ENCODE data around the gene MGAT4A. TPM values are rescaled to one million over a fixed set of nuclear protein-coding genes. Genes with fewer than 3 reads are reported as not detected.

Gene MGAT4A
- total and polyA plus RNA-seq, 2 of the 13 experiments (the other 11 are each of a cell fraction or from before 2014, with no cell fraction given): 47.2 to 90.9 TPM

GRCh38 chr2:98768384-98769113 is 37.6 kb upstream of the MGAT4A start:
- Histone ChIP-seq H3K36me3 (replicated peaks in 1 of 2; ENCODE audit: control insufficient read depth in 1 of 2, insufficient read depth in 2 of 2, low read length in 2 of 2) (no peaks in the 10 kb centered on the region), H2AFZ (ENCODE audit: low read length) (no peak overlapping the region), H4K20me1 (ENCODE audit: insufficient read depth, low read length) (no peaks in the 10 kb centered on the region), H3K4me1 (ENCODE audit: insufficient read depth, low read length) (peaks cover 57% of the 10 kb centered on the region), H3K79me2 (ENCODE audit: insufficient read depth, low read length) (no peaks in the 10 kb centered on the region), H3K9ac (ENCODE audit: insufficient read depth, low read depth, low read length) (peak overlapping the region; percentile 37; the same call in 1 of the 2 replicates), H3K9me3 (ENCODE audit: low read length) (no peaks in the 10 kb centered on the region), H3K4me2 (ENCODE audit: low read depth, low read length) (peak overlapping the region; percentile 73), H3K27me3 (ENCODE audit: control insufficient read depth in 1 of 2, insufficient read depth in 2 of 2, low read length in 2 of 2) (no peaks in the 10 kb centered on the region), H3K27ac (ENCODE audit: extremely low read length, insufficient read depth, low read length) (no peak overlapping the region), H3K4me3 (replicated peaks in 1 of 3; ENCODE audit: insufficient read depth in 1 of 3, low read depth in 2 of 3, low read length in 3 of 3) (peak overlapping the region in 2 of 3 experiments; percentile 9 to 47; a peak in 2 of 6 replicates)
- DNase-seq (ENCODE audit: low spot score) (peak; percentile 88), FAIRE-seq (peak; percentile 87), ATAC-seq (peak; percentile 80)
- in situ Hi-C loops (cut with HindIII; ENCODE audit: extremely low pct_ligation_motif_present, low pct_unique_long_range_greater_than_20kb) (loop anchor here (5.0 kb wide), 1 partner anchor 49 kb away; no protein-coding TSS in a partner anchor), intact Hi-C loops (cut with micrococcal nuclease; ENCODE audit: unreplicated experiment) (loop anchor here (2.0 to 5.0 kb wide), 2 partner anchors 26 to 36 kb away; partner anchors contain the start of gene MGAT4A)
- BruUV-seq (replicated peaks): no TSS peak
- 16% methylated on average over 7 of the region's 7 CpGs for WGBS (ENCODE audit: low lambda C conversion rate)
- CTCF ChIA-PET (ENCODE audit: low intra/inter-chr PET ratio, low total read pairs): no interaction called here
- POLR2A ChIA-PET: interaction anchor here (0.7 to 2.5 kb wide), 6 partner anchors 27 to 67 kb away, joined by 3 to 12 read pairs (median 6); partner anchors contain the start of gene MGAT4A
- TF ChIP-seq YEATS4 (CRISPR knock-in tag; IDR thresholded peaks at IDR 0.05; ENCODE audit: borderline replicate concordance) (no peak), RBM39 (IDR thresholded peaks at IDR 0.05; ENCODE audit: low read depth, low read length, poor library complexity, severe bottlenecking) (no peak), CBX1 (IDR thresholded peaks at IDR 0.05; ENCODE audit: low read depth) (no peak), SP5 (CRISPR knock-in tag; IDR thresholded peaks at IDR 0.05; ENCODE audit: borderline replicate concordance, low read depth) (peak; percentile 27; the same call in 1 of the 2 replicates), ZNF563 (CRISPR knock-in tag; IDR thresholded peaks at IDR 0.05) (no peak), STAG1 (CRISPR knock-in tag; IDR thresholded peaks at IDR 0.05) (no peak), ZNF724P (CRISPR knock-in tag; IDR thresholded peaks at IDR 0.05; ENCODE audit: borderline replicate concordance) (no peak), PRPF4 (IDR thresholded peaks at IDR 0.05; ENCODE audit: low read depth, low read length, poor library complexity, severe bottlenecking) (no peak), HDAC2 (CRISPR knock-in tag; IDR thresholded peaks at IDR 0.05) (no peak), BORCS8-MEF2B (CRISPR knock-in tag; IDR thresholded peaks at IDR 0.05) (no peak), YEATS2 (CRISPR knock-in tag; IDR thresholded peaks at IDR 0.05; ENCODE audit: borderline replicate concordance) (peak; percentile 61), AFF4 (CRISPR knock-in tag; IDR thresholded peaks at IDR 0.05) (no peak), ZBTB37 (CRISPR knock-in tag; IDR thresholded peaks at IDR 0.05) (no peak), ZNF749 (CRISPR knock-in tag; IDR thresholded peaks at IDR 0.05; ENCODE audit: borderline replicate concordance) (no peak), ZNF205 (CRISPR knock-in tag; IDR thresholded peaks at IDR 0.05) (peak; percentile 13; the same call in 1 of the 2 replicates), RXRA (CRISPR knock-in tag; IDR thresholded peaks at IDR 0.05) (peak; percentile 47; the same call in 1 of the 2 replicates), HOXA9 (CRISPR knock-in tag; IDR thresholded peaks at IDR 0.05; ENCODE audit: borderline replicate concordance) (no peak), CREM (IDR thresholded peaks at IDR 0.05) (0 out of 2 replicates have a peak, but pooled peaks have one; percentile 29), CREM (CRISPR knock-in tag; IDR thresholded peaks at IDR 0.05) (no peak), KMT2A (CRISPR knock-in tag; IDR thresholded peaks at IDR 0.05) (no peak)
